Nephron progenitor cell (in vitro differentiated cells): ENCODE results near the gene GUCY1A2.
"Not testable (repeated sequence)": the region's sequence is repeated elsewhere in the genome, so short reads cannot be mapped to it uniquely, and the experiment has no call there.

ENCODE experiments used
- DNase-seq: peaks from one replicate; pipeline ENCODE4 v3.0.0; 2021
- H3K27ac Mint-ChIP-seq: 2 replicates; pipeline ENCODE4 v1.8.0; 2021; ENCODE audit warnings: mild to moderate bottlenecking, moderate library complexity, mixed read lengths
- H3K27me3 Mint-ChIP-seq: 2 replicates; pipeline ENCODE4 v1.8.0; 2021; ENCODE audit warnings: mild to moderate bottlenecking, low read depth, mixed read lengths; ENCODE audit not compliant: poor library complexity
- H3K36me3 Mint-ChIP-seq: 2 replicates; pipeline ENCODE4 v1.8.0; 2021; ENCODE audit warnings: low read depth, mixed read lengths
- H3K4me1 Mint-ChIP-seq: 2 replicates; pipeline ENCODE4 v1.8.0; 2021; ENCODE audit warnings: mixed read lengths
- H3K4me3 Mint-ChIP-seq: 2 replicates; pipeline ENCODE4 v1.8.0; 2021; ENCODE audit warnings: mild to moderate bottlenecking, moderate library complexity, mixed read lengths
- H3K9me3 Mint-ChIP-seq: 2 replicates; pipeline ENCODE4 v1.8.0; 2021; ENCODE audit warnings: mild to moderate bottlenecking, moderate library complexity, mixed read lengths
- TF ChIP-seq, protein P1 (sequence below): fragments of 200-600 bp; sonication (generic); IDR thresholded peaks from 2 replicates; pipeline ENCODE4 v1.5.0; 2021; ENCODE audit warnings: antibody characterized with exemption

Gene GUCY1A2

DNA sequence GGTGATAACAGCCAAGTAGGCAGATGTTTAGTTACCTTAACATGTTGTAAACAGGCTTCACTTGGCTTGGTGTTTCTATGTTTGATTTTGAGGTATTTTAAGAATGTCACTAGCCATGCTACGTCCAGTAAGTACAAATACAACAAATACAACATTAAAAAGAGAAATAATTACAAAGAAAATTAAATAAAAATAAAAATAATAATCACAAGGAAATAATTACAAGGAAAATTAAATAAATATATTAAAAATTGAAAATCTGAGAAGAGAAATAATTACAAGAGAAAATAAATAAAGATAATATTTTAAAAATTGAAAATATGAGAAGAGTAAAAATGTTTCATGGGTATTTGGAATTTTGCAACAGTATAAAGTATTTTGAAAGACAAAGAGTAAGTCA is 103.9 kb downstream of the GUCY1A2 start:
- Mint-ChIP-seq H3K9me3 (no peaks in the 10 kb centered on the region), H3K4me3 (no peak overlapping the region), H3K27me3 (no peaks in the 10 kb centered on the region), H3K36me3 (no peaks in the 10 kb centered on the region), H3K27ac (no peak overlapping the region), H3K4me1 (no peaks in the 10 kb centered on the region)
- no peak for DNase-seq
- TF ChIP-seq, protein P1, sequence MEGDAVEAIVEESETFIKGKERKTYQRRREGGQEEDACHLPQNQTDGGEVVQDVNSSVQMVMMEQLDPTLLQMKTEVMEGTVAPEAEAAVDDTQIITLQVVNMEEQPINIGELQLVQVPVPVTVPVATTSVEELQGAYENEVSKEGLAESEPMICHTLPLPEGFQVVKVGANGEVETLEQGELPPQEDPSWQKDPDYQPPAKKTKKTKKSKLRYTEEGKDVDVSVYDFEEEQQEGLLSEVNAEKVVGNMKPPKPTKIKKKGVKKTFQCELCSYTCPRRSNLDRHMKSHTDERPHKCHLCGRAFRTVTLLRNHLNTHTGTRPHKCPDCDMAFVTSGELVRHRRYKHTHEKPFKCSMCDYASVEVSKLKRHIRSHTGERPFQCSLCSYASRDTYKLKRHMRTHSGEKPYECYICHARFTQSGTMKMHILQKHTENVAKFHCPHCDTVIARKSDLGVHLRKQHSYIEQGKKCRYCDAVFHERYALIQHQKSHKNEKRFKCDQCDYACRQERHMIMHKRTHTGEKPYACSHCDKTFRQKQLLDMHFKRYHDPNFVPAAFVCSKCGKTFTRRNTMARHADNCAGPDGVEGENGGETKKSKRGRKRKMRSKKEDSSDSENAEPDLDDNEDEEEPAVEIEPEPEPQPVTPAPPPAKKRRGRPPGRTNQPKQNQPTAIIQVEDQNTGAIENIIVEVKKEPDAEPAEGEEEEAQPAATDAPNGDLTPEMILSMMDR, result no peak

GRCh38 chr11:106913141-106913540 is 105.1 kb downstream of the GUCY1A2 start:
- Mint-ChIP-seq H3K27ac (no peak overlapping the region), H3K36me3 (no peaks in the 10 kb centered on the region), H3K27me3 (no peaks in the 10 kb centered on the region), H3K4me3 (no peak overlapping the region), H3K9me3 (no peaks in the 10 kb centered on the region), H3K4me1 (no peaks in the 10 kb centered on the region)
- no peak for DNase-seq
- TF ChIP-seq, protein P1, result no peak

GRCh38 chr11:106904826-106905225 is 113.5 kb downstream of the GUCY1A2 start:
- no peak for DNase-seq
- H3K9me3 Mint-ChIP-seq, result peaks cover 14% of the 10 kb centered on the region
- H3K4me1 Mint-ChIP-seq, result no peaks in the 10 kb centered on the region
- no peak overlapping the region for H3K4me3 Mint-ChIP-seq
- no peaks in the 10 kb centered on the region for H3K36me3 Mint-ChIP-seq
- H3K27ac Mint-ChIP-seq, result no peak overlapping the region
- H3K27me3 Mint-ChIP-seq, result no peaks in the 10 kb centered on the region
- TF ChIP-seq, protein P1, result no peak

GRCh38 chr11:106889718-106890117 is 128.6 kb downstream of the GUCY1A2 start:
- DNase-seq, result no peak
- H3K4me3 Mint-ChIP-seq, result no peak overlapping the region
- H3K4me1 Mint-ChIP-seq, result no peaks in the 10 kb centered on the region
- H3K27ac Mint-ChIP-seq, result no peak overlapping the region
- peaks cover 3% of the 10 kb centered on the region for H3K27me3 Mint-ChIP-seq
- TF ChIP-seq, protein P1, result no peak
- H3K36me3 Mint-ChIP-seq, result no peaks in the 10 kb centered on the region
- no peaks in the 10 kb centered on the region for H3K9me3 Mint-ChIP-seq

DNA sequence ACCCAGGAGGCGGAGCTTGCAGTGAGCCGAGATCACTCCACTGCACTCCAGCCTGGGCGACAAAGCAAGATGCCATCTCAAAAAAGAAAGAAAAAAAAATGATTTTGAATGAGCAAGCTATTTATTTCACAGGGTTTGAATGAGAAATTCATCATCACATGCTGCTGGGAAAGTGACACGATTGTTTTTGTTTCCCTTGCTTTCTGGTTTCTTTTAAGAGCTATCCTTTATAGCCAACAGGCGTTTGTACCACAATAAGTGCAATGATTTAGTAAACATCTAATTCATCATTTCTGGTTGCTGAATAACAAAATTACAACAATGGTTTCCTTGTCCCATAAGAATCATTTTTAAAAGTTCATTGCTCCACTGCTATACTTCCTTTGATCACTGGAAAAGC is 129.9 kb downstream of the GUCY1A2 start:
- H3K36me3 Mint-ChIP-seq, result no peaks in the 10 kb centered on the region
- H3K9me3 Mint-ChIP-seq, result no peaks in the 10 kb centered on the region
- H3K4me3 Mint-ChIP-seq, result no peak overlapping the region
- no peaks in the 10 kb centered on the region for H3K4me1 Mint-ChIP-seq
- H3K27ac Mint-ChIP-seq, result no peak overlapping the region
- H3K27me3 Mint-ChIP-seq, result peaks cover 3% of the 10 kb centered on the region
- TF ChIP-seq, protein P1, result no peak
- no peak for DNase-seq

DNA sequence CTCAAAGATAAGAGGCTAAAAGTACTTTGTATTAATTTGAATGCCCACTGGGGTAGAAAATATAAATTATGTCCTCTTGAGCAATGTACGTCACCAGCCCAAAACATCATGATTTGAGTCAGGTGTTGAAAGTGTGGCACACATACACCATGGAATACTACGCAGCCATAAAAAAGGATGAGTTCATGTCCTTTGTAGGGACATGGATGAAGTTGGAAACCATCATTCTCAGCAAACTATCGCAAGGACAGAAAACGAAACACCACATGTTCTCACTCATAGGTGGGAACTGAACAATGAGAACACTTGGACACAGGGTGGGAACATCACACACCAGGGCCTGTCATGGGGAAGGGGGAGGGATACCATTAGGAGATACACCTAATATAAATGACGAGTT is 134.6 kb downstream of the GUCY1A2 start:
- not testable (repeated sequence) for H3K9me3 Mint-ChIP-seq, H3K27ac Mint-ChIP-seq, H3K27me3 Mint-ChIP-seq, DNase-seq, H3K4me1 Mint-ChIP-seq, H3K4me3 Mint-ChIP-seq, H3K36me3 Mint-ChIP-seq
